Activated CD8-positive, alpha-beta memory T cell treated with anti-CD3 and anti-CD28 coated beads for 1 hour (primary cell): Measurements from ENCODE around the gene ADARB1.

Experiments
- DNase-seq, 2 donors: peaks; one replicate each; pipeline ENCODE4 v3.0.0-alpha.2; 2020; ENCODE audit warnings: low read depth in 1 of 2; ENCODE audit errors: extremely low read depth in 1 of 2

The ADARB1 gene

GRCh38 chr21:45113543-45113942 is 39.2 kb downstream of the ADARB1 start:
- no peak for DNase-seq

GRCh38 chr21:45114072-45114471 is 39.7 kb downstream of the ADARB1 start:
- no peak for DNase-seq

- no peak for DNase-seq
Observed at GRCh38 chr21:45114475-45114874, 40.1 kb downstream of the ADARB1 start.

GRCh38 chr21:45115141-45115540 is 40.8 kb downstream of the ADARB1 start:
- DNase-seq = no peak

- DNase-seq = no peak
Observed at GRCh38 chr21:45116066-45116465, 41.7 kb downstream of the ADARB1 start.

GRCh38 chr21:45117314-45117713 is 42.9 kb downstream of the ADARB1 start:
- no peak for DNase-seq

GRCh38 chr21:45118099-45118498 is 43.7 kb downstream of the ADARB1 start:
- no peak for DNase-seq

- DNase-seq = no peak
Observed at GRCh38 chr21:45119812-45120211, 45.4 kb downstream of the ADARB1 start.

GRCh38 chr21:45120975-45121374 is 46.6 kb downstream of the ADARB1 start:
- no peak for DNase-seq

- DNase-seq = no peak
Observed at GRCh38 chr21:45122030-45122429, 47.6 kb downstream of the ADARB1 start.

GRCh38 chr21:45122432-45123132 is 48.2 kb downstream of the ADARB1 start:
- DNase-seq = no peak

GRCh38 chr21:45123440-45123839 is 49.1 kb downstream of the ADARB1 start:
- no peak for DNase-seq

GRCh38 chr21:45124596-45124995 is 50.2 kb downstream of the ADARB1 start:
- no peak for DNase-seq

GRCh38 chr21:45125357-45125756 is 51.0 kb downstream of the ADARB1 start:
- DNase-seq = no peak

GRCh38 chr21:45126204-45126626 is 51.8 kb downstream of the ADARB1 start:
- DNase-seq = no peak

GRCh38 chr21:45126983-45127382 is 52.6 kb downstream of the ADARB1 start:
- no peak for DNase-seq

GRCh38 chr21:45127937-45128336 is 53.6 kb downstream of the ADARB1 start:
- no peak for DNase-seq

- DNase-seq = peak; percentile 50 to 60
Observed at GRCh38 chr21:45128613-45129188, 54.3 kb downstream of the ADARB1 start.

- no peak for DNase-seq
Observed at GRCh38 chr21:45129189-45129923, 55.0 kb downstream of the ADARB1 start.

GRCh38 chr21:45130324-45130774 is 56.0 kb downstream of the ADARB1 start:
- no peak for DNase-seq

- no peak for DNase-seq
Observed at GRCh38 chr21:45131537-45131999, 57.2 kb downstream of the ADARB1 start.
